A549 (cell line): ENCODE measurements around the gene FGD5. TPM values are rescaled to one million over a fixed set of nuclear protein-coding genes. Genes with fewer than 3 reads are reported as not detected.

Experiments used
- ATAC-seq, 2 experiments: fragments of 200-7000 bp in 1 of 2; fragments of >200 bp in 1 of 2; cut with Nextera tagmentation in 1 of 2; cut with Tn5 transposase in 1 of 2; 3 replicates each; pipeline versions ENCODE4 v1.8.0 to v1.9.1; 2018 to 2020; ENCODE audit warnings: mild to moderate bottlenecking in 1 of 2, moderate library complexity in 1 of 2
- CTCF ChIA-PET: fragments of 300-600 bp; sonication (Branson Sonifier 250); formaldehyde crosslinking; extraction: SDS; loops from one replicate; lab custom pipeline; 2021; ENCODE audit warnings: antibody characterized with exemption, inconsistent platforms; lab: Yijun Ruan, JAX
- POLR2A ChIA-PET: fragments of 350-600 bp; formaldehyde crosslinking; extraction: SDS; loops from one replicate; lab custom pipeline; 2021; ENCODE audit warnings: antibody characterized with exemption, inconsistent platforms; lab: Yijun Ruan, JAX
- DNase-seq, 2 experiments: peaks; one replicate each; pipeline versions ENCODE4 v3.0.0 to v3.0.0-alpha.2; 2011 to 2016; ENCODE audit warnings: low read depth in 1 of 2, low spot score in 1 of 2
- FAIRE-seq: peaks from 2 replicates; lab custom pipeline; 2011; peaks lifted over from hg19 to GRCh38; lab: Jason Lieb, UNC
- H3K27ac ChIP-seq, 2 experiments: fragments of >200 bp; sonication (Bioruptor Twin); formaldehyde crosslinking; 3 replicates each; pipeline ENCODE4 v1.5.1; 2016 to 2017
- H3K4me1 ChIP-seq: fragments of >200 bp; sonication (Bioruptor Twin); formaldehyde crosslinking; 3 replicates; pipeline ENCODE4 v1.6.1; 2016
- H3K4me2 ChIP-seq: fragments of >200 bp; sonication (Bioruptor Twin); formaldehyde crosslinking; 3 replicates; pipeline ENCODE4 v1.6.1; 2016
- H3K4me3 ChIP-seq: fragments of >200 bp; sonication (Bioruptor Twin); formaldehyde crosslinking; 3 replicates; pipeline ENCODE4 v1.5.1; 2016
- H3K9me3 ChIP-seq: fragments of >200 bp; sonication (Bioruptor Twin); formaldehyde crosslinking; 3 replicates; pipeline ENCODE4 v1.6.1; 2016
- CBX8 ChIP-seq: fragments of 200-600 bp; sonication (generic); IDR thresholded peaks from 2 replicates; pipeline ENCODE4 v1.6.1; 2016
- CHD4 ChIP-seq: fragments of 200-600 bp; sonication (generic); IDR thresholded peaks from 2 replicates; pipeline ENCODE4 v1.6.1; 2016; ENCODE audit warnings: antibody characterized with exemption, mild to moderate bottlenecking, borderline replicate concordance
- EP300 ChIP-seq, 2 experiments: fragments of >200 bp; sonication (Bioruptor Twin); formaldehyde crosslinking; IDR thresholded peaks; 2 replicates in 1 of 2; 3 replicates in 1 of 2; pipeline ENCODE4 v1.6.1; 2016 to 2017
- FOXS1 ChIP-seq: fragments of 250-450 bp; sonication (Bioruptor Pico); IDR thresholded peaks from 2 replicates; pipeline ENCODE4 v1.5.0; 2020; ENCODE audit warnings: mild to moderate bottlenecking, moderate library complexity
- GATA3 ChIP-seq: IDR thresholded peaks from 2 replicates; pipeline ENCODE4 v1.6.1; 2012; ENCODE audit warnings: borderline replicate concordance
- HDAC2 ChIP-seq: fragments of 200-600 bp; sonication (generic); IDR thresholded peaks from 2 replicates; pipeline ENCODE4 v1.6.1; 2016
- HEYL ChIP-seq: fragments of 250-450 bp; sonication (Bioruptor Pico); IDR thresholded peaks from 2 replicates; pipeline ENCODE4 v1.8.0; 2021; ENCODE audit warnings: mild to moderate bottlenecking, moderate library complexity
- HOXB13 ChIP-seq: fragments of 250-450 bp; sonication (Bioruptor Pico); IDR thresholded peaks from 2 replicates; pipeline ENCODE4 v1.5.0; 2020; ENCODE audit warnings: low read depth, mild to moderate bottlenecking, moderate library complexity
- HOXB5 ChIP-seq: fragments of 250-450 bp; sonication (Bioruptor Pico); IDR thresholded peaks from 2 replicates; pipeline ENCODE4 v1.5.0; 2020; ENCODE audit warnings: mild to moderate bottlenecking, moderate library complexity
- JUN ChIP-seq, 2 experiments: fragments of >200 bp; sonication (Bioruptor Twin); formaldehyde crosslinking; IDR thresholded peaks; 2 replicates in 1 of 2; 3 replicates in 1 of 2; pipeline ENCODE4 v1.6.1; 2016 to 2017
- KDM1A ChIP-seq: fragments of 200-600 bp; sonication (generic); IDR thresholded peaks from 2 replicates; pipeline ENCODE4 v1.6.1; 2016; ENCODE audit warnings: low read depth, mild to moderate bottlenecking
- MAZ ChIP-seq: fragments of 150-350 bp; IDR thresholded peaks from 2 replicates; pipeline ENCODE4 v1.6.1; 2014; ENCODE audit warnings: antibody characterized with exemption, low read depth, low read length, borderline replicate concordance
- NFE2L2 ChIP-seq: fragments of 150-350 bp; conservative IDR thresholded peaks from 2 replicates; pipeline ENCODE4 v1.6.1; 2014; ENCODE audit warnings: low read length
- NPAS2 ChIP-seq: fragments of 250-450 bp; sonication (Bioruptor Pico); IDR thresholded peaks from 2 replicates; pipeline ENCODE4 v1.8.0; 2022; ENCODE audit warnings: mild to moderate bottlenecking, moderate library complexity, borderline replicate concordance
- NR3C1 ChIP-seq: fragments of >200 bp; sonication (Bioruptor Twin); formaldehyde crosslinking; IDR thresholded peaks from 3 replicates; pipeline ENCODE4 v1.6.1; 2017
- RAD21 ChIP-seq, 2 experiments: fragments of >200 bp in 1 of 2; sonication (Bioruptor Twin) in 1 of 2; formaldehyde crosslinking in 1 of 2; IDR thresholded peaks in 1 of 2; conservative IDR thresholded peaks in 1 of 2; 2 replicates in 1 of 2; 3 replicates in 1 of 2; pipeline ENCODE4 v1.6.1; 2012 to 2018; ENCODE audit warnings: inconsistent platforms in 1 of 2
- RARB ChIP-seq: fragments of 250-450 bp; sonication (Bioruptor Pico); IDR thresholded peaks from 2 replicates; pipeline ENCODE4 v1.8.0; 2021; ENCODE audit warnings: mild to moderate bottlenecking, moderate library complexity
- RCOR1 ChIP-seq: fragments of 150-350 bp; IDR thresholded peaks from 2 replicates; pipeline ENCODE4 v1.6.1; 2014; ENCODE audit warnings: antibody characterized with exemption, low read length, low read depth
- SMC3 ChIP-seq: fragments of >200 bp; sonication (Bioruptor Twin); formaldehyde crosslinking; IDR thresholded peaks from 3 replicates; pipeline ENCODE4 v1.6.1; 2018; ENCODE audit warnings: inconsistent platforms
- SREBF2 ChIP-seq: fragments of 450-650 bp; IDR thresholded peaks from 2 replicates; pipeline ENCODE4 v1.6.1; 2014; ENCODE audit warnings: mild to moderate bottlenecking, moderate library complexity
- WGBS: methylation state at CpG from one replicate; pipeline ENCODE4 v1.1.6; 2017; ENCODE audit errors: missing lambda C conversion rate; 5-methylcytosine and 5-hydroxymethylcytosine counted together
- polyA plus RNA-seq, 4 experiments: library from polyadenylated mRNA; depleted of rRNA in 3 of 4; stranded (reverse); fragments of >200 nt; fragmentation: RNase III in 1 of 4; extraction: RNeasy Plus Mini Kit Qiagen cat#74134 plus additional on column Dnase treatment in 1 of 4; gene quantifications; 2 replicates in 3 of 4; 3 replicates in 1 of 4; pipeline ENCODE4 v1.2.3, GENCODE V29; 2011 to 2017
- TF ChIP-seq, protein P1 (sequence below): fragments of 250-450 bp; sonication (Bioruptor Pico); IDR thresholded peaks from 2 replicates; pipeline ENCODE4 v1.5.0; 2020; ENCODE audit warnings: low read depth, mild to moderate bottlenecking, moderate library complexity
- TF ChIP-seq, protein P2 (sequence below): fragments of >200 bp; sonication (Bioruptor Twin); formaldehyde crosslinking; IDR thresholded peaks from 3 replicates; pipeline ENCODE4 v1.5.1; 2016
- TF ChIP-seq, protein P3 (sequence below): fragments of 250-450 bp; sonication (Bioruptor Pico); IDR thresholded peaks from 2 replicates; pipeline ENCODE4 v1.5.0; 2021; ENCODE audit warnings: mild to moderate bottlenecking, moderate library complexity, borderline replicate concordance
- TF ChIP-seq, protein P4 (sequence below): IDR thresholded peaks from 2 replicates; pipeline ENCODE4 v1.6.1; 2012

FGD5 gene
- polyA plus RNA-seq, 2 of the 4 experiments (the other 2 are of a cell fraction) = 0.16 TPM; not detected in 1

DNA sequence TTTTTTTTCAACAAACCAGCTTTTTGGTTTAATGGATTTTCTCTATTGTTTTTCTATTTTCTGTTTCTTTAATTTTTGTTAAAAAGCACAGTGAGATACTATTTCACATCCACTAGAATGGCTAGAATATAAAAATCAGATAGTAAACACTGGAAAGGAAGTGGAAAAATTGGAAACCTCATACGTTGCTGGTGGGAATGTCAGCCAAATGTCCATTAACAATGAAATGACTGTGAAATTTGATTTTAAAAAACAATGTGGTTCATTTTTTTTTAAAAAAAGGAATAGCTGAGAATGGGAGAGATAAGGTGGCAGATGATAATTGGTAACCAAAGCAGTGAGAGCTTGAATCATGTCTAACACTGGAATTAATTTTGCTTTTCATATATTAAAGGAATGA lies 148.5 kb downstream of the FGD5 start:
- Histone ChIP-seq H3K4me2 (no peak overlapping the region), H3K9me3 (peaks cover 6% of the 10 kb centered on the region; the same call in 2 of the 3 replicates), H3K27ac (no peak overlapping the region), H3K4me3 (no peak overlapping the region), H3K4me1 (no peaks in the 10 kb centered on the region)
- POLR2A ChIA-PET = interaction anchor here (1.2 kb wide), 1 partner anchor 19 kb away, joined by 3 read pairs; no protein-coding TSS in a partner anchor
- WGBS = 85% methylated on average over 1 of the region's 1 CpG
- ATAC-seq (no peak), FAIRE-seq (no peak), DNase-seq (no peak)
- CTCF ChIA-PET = interaction anchor here (1.6 kb wide), 1 partner anchor 41 kb away, joined by 4 read pairs; no protein-coding TSS in a partner anchor
- TF ChIP-seq SMC3 = no peak
- no peak for TF ChIP-seq NFE2L2
- no peak for TF ChIP-seq EP300 (IDR thresholded peaks at IDR 0.05)
- TF ChIP-seq, protein P1, sequence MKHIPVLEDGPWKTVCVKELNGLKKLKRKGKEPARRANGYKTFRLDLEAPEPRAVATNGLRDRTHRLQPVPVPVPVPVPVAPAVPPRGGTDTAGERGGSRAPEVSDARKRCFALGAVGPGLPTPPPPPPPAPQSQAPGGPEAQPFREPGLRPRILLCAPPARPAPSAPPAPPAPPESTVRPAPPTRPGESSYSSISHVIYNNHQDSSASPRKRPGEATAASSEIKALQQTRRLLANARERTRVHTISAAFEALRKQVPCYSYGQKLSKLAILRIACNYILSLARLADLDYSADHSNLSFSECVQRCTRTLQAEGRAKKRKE (CRISPR knock-in tag) = no peak

DNA sequence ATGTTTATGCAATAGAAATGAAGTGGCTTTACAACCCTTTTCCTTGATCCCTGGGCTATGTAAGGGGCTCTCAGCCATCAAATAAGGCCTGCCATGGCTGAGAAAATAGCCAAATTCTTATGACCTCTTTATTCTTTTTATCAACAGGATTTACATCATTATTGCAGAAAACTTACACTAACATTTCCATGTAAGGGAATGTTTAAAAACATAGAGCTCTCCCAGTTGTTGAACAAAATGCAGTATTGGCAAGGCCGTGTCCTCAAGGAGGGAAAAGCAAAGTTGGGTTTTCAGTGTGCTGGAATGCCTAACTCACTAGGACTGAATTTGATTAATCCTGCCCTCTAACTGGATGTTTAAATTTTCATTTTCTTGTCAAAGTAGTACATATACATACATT lies 150.9 kb downstream of the FGD5 start:
- CTCF ChIA-PET = no interaction called here
- Histone ChIP-seq H3K4me2 (no peak overlapping the region), H3K4me1 (no peaks in the 10 kb centered on the region), H3K27ac (no peak overlapping the region), H3K4me3 (no peak overlapping the region), H3K9me3 (peaks cover 6% of the 10 kb centered on the region; the same call in 2 of the 3 replicates)
- POLR2A ChIA-PET = interaction anchor here (0.6 to 0.7 kb wide), 2 partner anchors 21 to 23 kb away, joined by 4 read pairs; no protein-coding TSS in a partner anchor
- ATAC-seq = no peak
- WGBS = 100% methylated on average over 1 of the region's 1 CpG
- TF ChIP-seq EP300 (IDR thresholded peaks at IDR 0.05) (no peak), MAZ (no peak), HDAC2 (no peak), HEYL (CRISPR knock-in tag) (no peak), GATA3 (no peak), RARB (no peak)
- no peak for FAIRE-seq
- no peak for DNase-seq

DNA sequence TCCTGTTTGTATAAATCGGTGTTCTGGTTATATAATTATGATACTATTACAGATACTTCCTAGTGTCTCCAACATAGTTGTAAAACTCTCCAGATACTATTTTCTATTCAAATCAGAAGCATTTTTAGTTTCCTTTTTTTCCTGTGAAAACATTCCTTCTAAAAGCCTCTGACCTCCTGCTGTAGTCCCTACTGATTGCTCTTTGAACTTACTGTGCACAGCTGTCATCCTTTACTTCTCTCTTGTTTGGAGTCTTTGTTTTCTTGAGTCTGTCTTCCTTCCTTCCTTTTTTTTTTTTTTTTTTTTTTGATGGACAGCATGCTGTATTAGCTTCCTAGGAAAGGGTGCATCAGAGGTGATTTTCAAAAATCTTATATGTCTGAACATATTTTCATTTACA lies 157.6 kb downstream of the FGD5 start:
- CTCF ChIA-PET = no interaction called here

DNA sequence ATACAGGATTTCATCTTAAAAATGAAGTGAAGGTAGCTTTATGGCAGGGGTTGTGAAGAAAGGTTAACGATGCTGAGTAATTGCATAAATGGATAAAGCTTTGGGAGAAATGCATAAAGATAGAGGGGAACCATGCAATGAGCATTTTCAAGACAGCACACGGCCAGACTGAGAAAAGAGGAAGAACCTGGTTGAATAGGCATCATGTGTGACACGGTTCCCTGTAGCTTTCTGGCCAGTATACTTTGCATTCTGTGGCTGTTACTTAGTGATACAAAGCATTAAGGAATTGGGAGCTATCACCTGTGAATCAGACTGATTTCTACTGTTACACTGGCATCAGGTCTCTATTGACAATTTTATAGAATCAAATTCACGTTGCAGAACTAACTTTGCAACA lies 161.9 kb downstream of the FGD5 start:
- no peak for FAIRE-seq
- WGBS = 85% methylated on average over 4 of the region's 4 CpGs
- ChIA-PET CTCF (interaction anchor here (0.7 to 1.1 kb wide), 2 partner anchors 30 to 580 kb away, joined by 3 to 4 read pairs; no protein-coding TSS in a partner anchor), POLR2A (interaction anchor here (1.1 kb wide), 1 partner anchor 84 kb away, joined by 3 read pairs; the partner anchor contains the start of gene MRPS25)
- ATAC-seq = no peak
- Histone ChIP-seq H3K27ac (no peak overlapping the region), H3K4me2 (no peak overlapping the region), H3K4me3 (no peak overlapping the region), H3K4me1 (no peaks in the 10 kb centered on the region), H3K9me3 (peaks cover 8% of the 10 kb centered on the region)
- no peak for DNase-seq
- TF ChIP-seq KDM1A = no peak
- TF ChIP-seq HOXB13 = no peak
- TF ChIP-seq SREBF2 = no peak
- TF ChIP-seq CBX8 = no peak
- TF ChIP-seq, protein P2, sequence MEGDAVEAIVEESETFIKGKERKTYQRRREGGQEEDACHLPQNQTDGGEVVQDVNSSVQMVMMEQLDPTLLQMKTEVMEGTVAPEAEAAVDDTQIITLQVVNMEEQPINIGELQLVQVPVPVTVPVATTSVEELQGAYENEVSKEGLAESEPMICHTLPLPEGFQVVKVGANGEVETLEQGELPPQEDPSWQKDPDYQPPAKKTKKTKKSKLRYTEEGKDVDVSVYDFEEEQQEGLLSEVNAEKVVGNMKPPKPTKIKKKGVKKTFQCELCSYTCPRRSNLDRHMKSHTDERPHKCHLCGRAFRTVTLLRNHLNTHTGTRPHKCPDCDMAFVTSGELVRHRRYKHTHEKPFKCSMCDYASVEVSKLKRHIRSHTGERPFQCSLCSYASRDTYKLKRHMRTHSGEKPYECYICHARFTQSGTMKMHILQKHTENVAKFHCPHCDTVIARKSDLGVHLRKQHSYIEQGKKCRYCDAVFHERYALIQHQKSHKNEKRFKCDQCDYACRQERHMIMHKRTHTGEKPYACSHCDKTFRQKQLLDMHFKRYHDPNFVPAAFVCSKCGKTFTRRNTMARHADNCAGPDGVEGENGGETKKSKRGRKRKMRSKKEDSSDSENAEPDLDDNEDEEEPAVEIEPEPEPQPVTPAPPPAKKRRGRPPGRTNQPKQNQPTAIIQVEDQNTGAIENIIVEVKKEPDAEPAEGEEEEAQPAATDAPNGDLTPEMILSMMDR = no peak
- no peak for TF ChIP-seq HOXB5 (CRISPR knock-in tag)
- no peak for TF ChIP-seq NR3C1
- no peak for TF ChIP-seq RCOR1
- TF ChIP-seq FOXS1 (CRISPR knock-in tag) = no peak
- no peak for TF ChIP-seq JUN (IDR thresholded peaks at IDR 0.05)

More for the DNA sequence above, 157.6 kb downstream of the FGD5 start:
- DNase-seq (no peak), ATAC-seq (no peak), FAIRE-seq (no peak)
- Histone ChIP-seq H3K4me1 (no peaks in the 10 kb centered on the region), H3K27ac (no peak overlapping the region), H3K9me3 (no peaks in the 10 kb centered on the region), H3K4me2 (no peak overlapping the region), H3K4me3 (no peak overlapping the region)
- POLR2A ChIA-PET = no interaction called here
- no peak for TF ChIP-seq RAD21 (conservative IDR thresholded peaks at IDR 0.05 in 1 of 2, IDR thresholded peaks at IDR 0.05 in 1 of 2)
- no peak for TF ChIP-seq GATA3
- TF ChIP-seq CHD4 = no peak
- no peak for TF ChIP-seq MAZ
- TF ChIP-seq, protein P3, sequence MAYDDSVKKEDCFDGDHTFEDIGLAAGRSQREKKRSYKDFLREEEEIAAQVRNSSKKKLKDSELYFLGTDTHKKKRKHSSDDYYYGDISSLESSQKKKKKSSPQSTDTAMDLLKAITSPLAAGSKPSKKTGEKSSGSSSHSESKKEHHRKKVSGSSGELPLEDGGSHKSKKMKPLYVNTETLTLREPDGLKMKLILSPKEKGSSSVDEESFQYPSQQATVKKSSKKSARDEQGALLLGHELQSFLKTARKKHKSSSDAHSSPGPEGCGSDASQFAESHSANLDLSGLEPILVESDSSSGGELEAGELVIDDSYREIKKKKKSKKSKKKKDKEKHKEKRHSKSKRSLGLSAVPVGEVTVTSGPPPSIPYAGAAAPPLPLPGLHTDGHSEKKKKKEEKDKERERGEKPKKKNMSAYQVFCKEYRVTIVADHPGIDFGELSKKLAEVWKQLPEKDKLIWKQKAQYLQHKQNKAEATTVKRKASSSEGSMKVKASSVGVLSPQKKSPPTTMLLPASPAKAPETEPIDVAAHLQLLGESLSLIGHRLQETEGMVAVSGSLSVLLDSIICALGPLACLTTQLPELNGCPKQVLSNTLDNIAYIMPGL = no peak
- no peak for TF ChIP-seq KDM1A
- TF ChIP-seq, protein P4, sequence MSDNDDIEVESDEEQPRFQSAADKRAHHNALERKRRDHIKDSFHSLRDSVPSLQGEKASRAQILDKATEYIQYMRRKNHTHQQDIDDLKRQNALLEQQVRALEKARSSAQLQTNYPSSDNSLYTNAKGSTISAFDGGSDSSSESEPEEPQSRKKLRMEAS = no peak
- no peak for TF ChIP-seq NPAS2 (CRISPR knock-in tag)
- 87% methylated on average over 1 of the region's 1 CpG for WGBS
